ENCODE results near the gene NXPE4. TPM values are rescaled to one million over a fixed set of nuclear protein-coding genes. Genes with fewer than 3 reads are reported as not detected.
"Not testable (repeated sequence)": the region's sequence is repeated elsewhere in the genome, so short reads cannot be mapped to it uniquely, and the experiment has no call there.

NXPE4 gene
- total and polyA plus RNA-seq, 2 donors (not counting 3 experiments of a cell fraction or from before 2014, with no cell fraction given) = not detected

DNA sequence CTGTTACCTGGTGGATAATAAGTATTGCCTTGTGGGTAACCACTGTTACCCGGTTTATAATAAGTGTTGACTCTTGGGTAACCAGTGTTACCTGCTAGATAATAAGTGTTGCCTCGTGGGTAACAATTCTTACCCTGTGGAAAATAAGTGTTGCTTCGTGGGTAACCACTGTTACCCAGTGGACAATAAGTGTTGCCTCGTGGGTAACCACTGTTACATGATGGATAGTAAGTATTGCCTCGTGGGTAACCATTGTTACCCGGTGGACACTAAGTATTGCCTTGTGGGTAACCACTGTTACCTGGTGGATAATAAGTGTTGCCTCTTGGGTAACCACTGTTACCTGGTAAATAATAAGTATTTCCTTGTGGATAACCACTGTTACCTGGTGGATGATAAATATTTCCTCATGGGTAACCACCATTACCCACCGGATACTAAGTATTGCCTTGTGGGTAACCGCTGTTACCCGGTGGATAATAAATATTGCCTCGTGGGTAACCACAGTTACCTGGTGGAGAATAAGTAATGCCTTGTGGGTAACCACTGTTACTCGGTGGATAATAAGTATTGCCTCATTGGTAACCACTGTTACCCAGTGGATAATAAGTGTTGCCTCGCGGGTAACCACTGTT lies 8.7 kb upstream of the NXPE4 start:
- TF ChIP-seq, protein P1, sequence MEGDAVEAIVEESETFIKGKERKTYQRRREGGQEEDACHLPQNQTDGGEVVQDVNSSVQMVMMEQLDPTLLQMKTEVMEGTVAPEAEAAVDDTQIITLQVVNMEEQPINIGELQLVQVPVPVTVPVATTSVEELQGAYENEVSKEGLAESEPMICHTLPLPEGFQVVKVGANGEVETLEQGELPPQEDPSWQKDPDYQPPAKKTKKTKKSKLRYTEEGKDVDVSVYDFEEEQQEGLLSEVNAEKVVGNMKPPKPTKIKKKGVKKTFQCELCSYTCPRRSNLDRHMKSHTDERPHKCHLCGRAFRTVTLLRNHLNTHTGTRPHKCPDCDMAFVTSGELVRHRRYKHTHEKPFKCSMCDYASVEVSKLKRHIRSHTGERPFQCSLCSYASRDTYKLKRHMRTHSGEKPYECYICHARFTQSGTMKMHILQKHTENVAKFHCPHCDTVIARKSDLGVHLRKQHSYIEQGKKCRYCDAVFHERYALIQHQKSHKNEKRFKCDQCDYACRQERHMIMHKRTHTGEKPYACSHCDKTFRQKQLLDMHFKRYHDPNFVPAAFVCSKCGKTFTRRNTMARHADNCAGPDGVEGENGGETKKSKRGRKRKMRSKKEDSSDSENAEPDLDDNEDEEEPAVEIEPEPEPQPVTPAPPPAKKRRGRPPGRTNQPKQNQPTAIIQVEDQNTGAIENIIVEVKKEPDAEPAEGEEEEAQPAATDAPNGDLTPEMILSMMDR (IDR thresholded peaks at IDR 0.05; ENCODE audit: extremely low read depth in 1 of 2, insufficient read depth in 1 of 2, low read depth in 1 of 2, low read length in 2 of 2) = no peak
- TF ChIP-seq MYC (IDR thresholded peaks at IDR 0.05; ENCODE audit: low read depth, low read length) (no peak), GATA2 (IDR thresholded peaks at IDR 0.05; ENCODE audit: insufficient read depth, insufficient read length, low read depth, low read length) (no peak), POLR2A (IDR thresholded peaks at IDR 0.05; ENCODE audit: low read depth, low read length) (no peak), POLR2AphosphoS5 (IDR thresholded peaks at IDR 0.05; ENCODE audit: insufficient read depth, low read depth, low read length) (no peak), FOS (IDR thresholded peaks at IDR 0.05; ENCODE audit: borderline replicate concordance, insufficient read depth, low read length) (no peak), JUN (IDR thresholded peaks at IDR 0.05; ENCODE audit: borderline replicate concordance, insufficient read depth, insufficient read length, low read depth) (no peak), EZH2 (IDR thresholded peaks at IDR 0.05; ENCODE audit: borderline replicate concordance, low read depth, low read length, severe bottlenecking) (no peak)
- TF ChIP-seq, protein P2, sequence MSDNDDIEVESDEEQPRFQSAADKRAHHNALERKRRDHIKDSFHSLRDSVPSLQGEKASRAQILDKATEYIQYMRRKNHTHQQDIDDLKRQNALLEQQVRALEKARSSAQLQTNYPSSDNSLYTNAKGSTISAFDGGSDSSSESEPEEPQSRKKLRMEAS (IDR thresholded peaks at IDR 0.05; ENCODE audit: insufficient read depth, insufficient read length) = no peak
- no peak overlapping the region for H3K9ac ChIP-seq (replicated peaks; ENCODE audit: extremely low read depth, insufficient read depth, low read length)
- dilution Hi-C loops (cut with MboI; ENCODE audit: extremely low pct_ligation_motif_present, low sequenced_read_pairs) (no loop called here), intact Hi-C loops (cut with micrococcal nuclease) (no loop called here)
- no peak overlapping the region for H3K27ac ChIP-seq (ENCODE audit: insufficient read depth, low read depth, low read length)
- H3K4me1 ChIP-seq (ENCODE audit: control insufficient read depth, extremely low read depth, insufficient read depth, low read length) = no peaks in the 10 kb centered on the region
- no peaks in the 10 kb centered on the region for H3K9me3 ChIP-seq (replicated peaks; ENCODE audit: control insufficient read depth, insufficient read depth, low read length)
- no peak overlapping the region for H3K4me3 ChIP-seq (replicated peaks in 1 of 3; ENCODE audit: insufficient read depth in 1 of 3, low read depth in 1 of 3, low read length in 3 of 3)
- no peak overlapping the region for H2AFZ ChIP-seq (ENCODE audit: low read depth, low read length)
- no peaks in the 10 kb centered on the region for H3K27me3 ChIP-seq (ENCODE audit: control insufficient read depth in 2 of 2, insufficient read depth in 2 of 2, low read length in 2 of 2)
- H4K20me1 ChIP-seq (replicated peaks; ENCODE audit: control insufficient read depth, extremely low read depth, insufficient read depth, low read length) = no peaks in the 10 kb centered on the region
- no peaks in the 10 kb centered on the region for H3K36me3 ChIP-seq (ENCODE audit: control insufficient read depth in 2 of 2, extremely low read depth in 1 of 2, insufficient read depth in 2 of 2, low read length in 2 of 2)
- CTCF ChIA-PET = no interaction called here
- no peak for FAIRE-seq
- no peak overlapping the region for H3K4me2 ChIP-seq (ENCODE audit: insufficient read depth, low read length)
- no peak for DNase-seq (ENCODE audit: low read depth, low spot score)
- H3K79me2 ChIP-seq (ENCODE audit: control insufficient read depth, insufficient read depth, low read length) = no peaks in the 10 kb centered on the region
- no peaks in the 10 kb centered on the region for H3K9me1 ChIP-seq (replicated peaks; ENCODE audit: control insufficient read depth, extremely low read depth, insufficient read depth, low read length)
- BruUV-seq (replicated peaks) = no TSS peak
- POLR2A ChIA-PET = no interaction called here

DNA sequence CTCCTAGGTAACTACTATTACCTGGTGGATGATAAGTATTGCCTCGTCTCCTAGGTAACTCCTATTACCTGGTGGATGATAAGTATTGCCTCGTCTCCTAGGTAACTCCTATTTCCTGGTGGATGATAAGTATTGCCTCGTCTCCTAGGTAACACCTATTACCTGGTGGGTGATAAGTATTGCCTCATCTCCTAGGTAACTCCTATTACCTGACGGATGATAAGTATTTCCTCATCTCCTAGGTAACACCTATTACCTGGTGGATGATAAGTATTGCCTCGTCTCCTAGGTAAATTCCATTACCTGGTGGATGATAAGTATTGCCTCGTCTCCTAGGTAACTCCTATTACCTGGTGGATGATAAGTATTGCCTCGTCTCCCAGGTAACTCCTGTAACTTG lies 7.6 kb upstream of the NXPE4 start:
- H3K27me3 ChIP-seq (ENCODE audit: control insufficient read depth in 2 of 2, insufficient read depth in 2 of 2, low read length in 2 of 2); H3K4me2 ChIP-seq (ENCODE audit: insufficient read depth, low read length); POLR2A ChIA-PET; BruUV-seq (replicated peaks); dilution Hi-C loops (cut with MboI; ENCODE audit: extremely low pct_ligation_motif_present, low sequenced_read_pairs); H3K4me1 ChIP-seq (ENCODE audit: control insufficient read depth, extremely low read depth, insufficient read depth, low read length); CTCF ChIA-PET; H4K20me1 ChIP-seq (replicated peaks; ENCODE audit: control insufficient read depth, extremely low read depth, insufficient read depth, low read length); FAIRE-seq; H3K9me1 ChIP-seq (replicated peaks; ENCODE audit: control insufficient read depth, extremely low read depth, insufficient read depth, low read length); intact Hi-C loops (cut with micrococcal nuclease); H3K27ac ChIP-seq (ENCODE audit: insufficient read depth, low read depth, low read length); DNase-seq (ENCODE audit: low read depth, low spot score); H3K79me2 ChIP-seq (ENCODE audit: control insufficient read depth, insufficient read depth, low read length); H3K36me3 ChIP-seq (ENCODE audit: control insufficient read depth in 2 of 2, extremely low read depth in 1 of 2, insufficient read depth in 2 of 2, low read length in 2 of 2); H3K4me3 ChIP-seq (replicated peaks in 1 of 3; ENCODE audit: insufficient read depth in 1 of 3, low read depth in 1 of 3, low read length in 3 of 3); H2AFZ ChIP-seq (ENCODE audit: low read depth, low read length); H3K9ac ChIP-seq (replicated peaks; ENCODE audit: extremely low read depth, insufficient read depth, low read length); H3K9me3 ChIP-seq (replicated peaks; ENCODE audit: control insufficient read depth, insufficient read depth, low read length): not testable (repeated sequence)
